GM23338 (cell line): ENCODE data around the gene ALDH1L2. TPM values are rescaled to one million over a fixed set of nuclear protein-coding genes. Genes with fewer than 3 reads are reported as not detected.

Experiments used
- ATAC-seq: fragments of 200-7000 bp; cut with Tn5 transposase; 3 replicates; pipeline ENCODE4 v1.9.1; 2020
- DNase-seq: peaks from one replicate; pipeline ENCODE4 v3.0.0-alpha.2; 2015; ENCODE audit warnings: low spot score
- H2AFZ ChIP-seq: fragments of 200-600 bp; sonication (generic); 2 replicates; pipeline ENCODE4 v1.8.0; 2016; ENCODE audit warnings: antibody characterized with exemption, mild to moderate bottlenecking, moderate library complexity
- H3F3A ChIP-seq: fragments of 200-600 bp; sonication (generic); replicated peaks from 2 replicates; pipeline ENCODE4 v1.8.0; 2017; ENCODE audit warnings: antibody characterized with exemption, mixed run types, low read depth
- H3K27ac ChIP-seq: fragments of 200-600 bp; sonication (generic); 2 replicates; pipeline ENCODE4 v1.6.1; 2016; ENCODE audit warnings: low read depth
- H3K27me3 ChIP-seq: fragments of 200-600 bp; sonication (generic); 2 replicates; pipeline ENCODE4 v1.8.0; 2016; ENCODE audit warnings: mild to moderate bottlenecking, mixed run types, moderate library complexity; ENCODE audit not compliant: insufficient read depth
- H3K36me3 ChIP-seq: fragments of 200-600 bp; sonication (generic); 2 replicates; pipeline ENCODE4 v1.8.0; 2016; ENCODE audit warnings: mild to moderate bottlenecking; ENCODE audit not compliant: insufficient read depth
- H3K4me1 ChIP-seq: fragments of 200-600 bp; sonication (generic); 2 replicates; pipeline ENCODE4 v1.8.0; 2016; ENCODE audit warnings: mild to moderate bottlenecking, moderate library complexity; ENCODE audit not compliant: insufficient read depth
- H3K4me2 ChIP-seq: fragments of 200-600 bp; sonication (generic); 2 replicates; pipeline ENCODE4 v1.7.1; 2017; ENCODE audit warnings: mixed run types
- H3K4me3 ChIP-seq: fragments of 200-600 bp; sonication (generic); 2 replicates; pipeline ENCODE4 v1.6.1; 2016; ENCODE audit warnings: mixed run types
- H3K79me2 ChIP-seq: fragments of 200-600 bp; sonication (generic); replicated peaks from 2 replicates; pipeline ENCODE4 v1.8.0; 2017; ENCODE audit warnings: mild to moderate bottlenecking; ENCODE audit not compliant: insufficient read depth
- H3K9me2 ChIP-seq: fragments of 200-600 bp; sonication (generic); 2 replicates; pipeline ENCODE4 v1.8.0; 2017; ENCODE audit not compliant: insufficient read depth
- H4K20me1 ChIP-seq: fragments of 200-600 bp; sonication (generic); replicated peaks from 2 replicates; pipeline ENCODE4 v1.8.0; 2017; ENCODE audit warnings: mild to moderate bottlenecking; ENCODE audit not compliant: insufficient read depth
- H3K27ac Mint-ChIP-seq: 2 replicates; pipeline ENCODE4 v1.8.0; 2020; ENCODE audit warnings: inconsistent platforms, mild to moderate bottlenecking, moderate library complexity, mixed read lengths
- H3K27me3 Mint-ChIP-seq: 3 replicates; pipeline ENCODE4 v1.8.0; 2022; ENCODE audit warnings: low read depth, mild to moderate bottlenecking, moderate library complexity, mixed read lengths, inconsistent platforms; ENCODE audit not compliant: insufficient read depth, poor library complexity
- H3K36me3 Mint-ChIP-seq: 3 replicates; pipeline ENCODE4 v1.8.0; 2021; ENCODE audit warnings: low read depth, mild to moderate bottlenecking, inconsistent platforms, moderate library complexity, mixed read lengths
- H3K4me1 Mint-ChIP-seq: 3 replicates; pipeline ENCODE4 v1.8.0; 2020; ENCODE audit warnings: mild to moderate bottlenecking, inconsistent platforms, mixed read lengths
- H3K4me3 Mint-ChIP-seq: 3 replicates; pipeline ENCODE4 v1.8.0; 2021; ENCODE audit warnings: moderate library complexity, mild to moderate bottlenecking, inconsistent platforms, mixed read lengths
- H3K9me3 Mint-ChIP-seq: 3 replicates; pipeline ENCODE4 v1.8.0; 2020; ENCODE audit warnings: moderate library complexity, mild to moderate bottlenecking, inconsistent platforms, mixed read lengths
- CREB1 ChIP-seq: fragments of 250-450 bp; sonication (Bioruptor Pico); IDR thresholded peaks from 2 replicates; pipeline ENCODE4 v1.5.0; 2020; ENCODE audit warnings: low read depth, mild to moderate bottlenecking, moderate library complexity
- EZH2 ChIP-seq: fragments of 200-600 bp; sonication (generic); IDR thresholded peaks from one replicate; pipeline ENCODE4 v1.8.0; 2017; ENCODE audit warnings: antibody characterized with exemption, mild to moderate bottlenecking, low read depth; ENCODE audit not compliant: unreplicated experiment
- EZH2phosphoT487 ChIP-seq: fragments of 200-600 bp; sonication (generic); IDR thresholded peaks from one replicate; pipeline ENCODE4 v1.8.1; 2018; ENCODE audit warnings: antibody characterized with exemption; ENCODE audit not compliant: unreplicated experiment
- JUNB ChIP-seq: IDR thresholded peaks from one replicate; pipeline ENCODE4 v1.6.1; 2016; ENCODE audit warnings: antibody characterized with exemption; ENCODE audit not compliant: unreplicated experiment
- NANOG ChIP-seq: IDR thresholded peaks from 2 replicates; pipeline ENCODE4 v1.6.1; 2016; ENCODE audit warnings: antibody characterized with exemption, borderline replicate concordance
- POLR2AphosphoS5 ChIP-seq: IDR thresholded peaks from 2 replicates; pipeline ENCODE4 v1.6.1; 2016; ENCODE audit warnings: antibody characterized with exemption, low read depth
- STAT1 ChIP-seq: IDR thresholded peaks from one replicate; pipeline ENCODE4 v1.6.1; 2016; ENCODE audit warnings: antibody characterized with exemption; ENCODE audit not compliant: unreplicated experiment
- ZNF114 ChIP-seq: fragments of 250-450 bp; sonication (Bioruptor Pico); IDR thresholded peaks from 2 replicates; pipeline ENCODE4 v1.5.0; 2020; ENCODE audit warnings: mild to moderate bottlenecking, moderate library complexity
- ZNF331 ChIP-seq: fragments of 250-450 bp; sonication (Bioruptor Pico); IDR thresholded peaks from 2 replicates; pipeline ENCODE4 v1.5.0; 2020; ENCODE audit warnings: low read depth, mild to moderate bottlenecking, moderate library complexity
- polyA plus RNA-seq: library from polyadenylated mRNA; unstranded; fragments of >200 nt; fragmentation: Nextera tagmentation; extraction: Ambion mirVana; gene quantifications from 2 replicates; pipeline ENCODE4 v1.2.1, GENCODE V29; 2016
- total RNA-seq: library from RNA; depleted of rRNA; stranded (reverse); fragments of >200 nt; shearing (Covaris generic); gene quantifications from 2 replicates; pipeline ENCODE4 v1.2.3, GENCODE V29; 2014
- TF ChIP-seq, protein P1 (sequence below): fragments of 250-450 bp; sonication (Bioruptor Pico); IDR thresholded peaks from 2 replicates; pipeline ENCODE4 v1.5.0; 2020; ENCODE audit warnings: mild to moderate bottlenecking, moderate library complexity
- TF ChIP-seq, protein P2 (sequence below): IDR thresholded peaks from 2 replicates; pipeline ENCODE4 v1.6.1; 2016; ENCODE audit warnings: antibody characterized with exemption
- TF ChIP-seq, protein P3 (sequence below): IDR thresholded peaks from one replicate; pipeline ENCODE4 v1.6.1; 2018; ENCODE audit warnings: antibody characterized with exemption; ENCODE audit not compliant: unreplicated experiment
- TF ChIP-seq, protein P4 (sequence below), 2 experiments: fragments of 200-600 bp in 1 of 2; sonication (generic) in 1 of 2; conservative IDR thresholded peaks; 2 replicates each; pipeline versions ENCODE4 v1.5.1 to v1.6.1; 2016 to 2017; ENCODE audit warnings: antibody characterized with exemption in 2 of 2, low read depth in 2 of 2, mild to moderate bottlenecking in 2 of 2, moderate library complexity in 1 of 2

Gene ALDH1L2
- total and polyA plus RNA-seq, 2 experiments from 2014 or later, result 5.8 to 9.1 TPM

DNA sequence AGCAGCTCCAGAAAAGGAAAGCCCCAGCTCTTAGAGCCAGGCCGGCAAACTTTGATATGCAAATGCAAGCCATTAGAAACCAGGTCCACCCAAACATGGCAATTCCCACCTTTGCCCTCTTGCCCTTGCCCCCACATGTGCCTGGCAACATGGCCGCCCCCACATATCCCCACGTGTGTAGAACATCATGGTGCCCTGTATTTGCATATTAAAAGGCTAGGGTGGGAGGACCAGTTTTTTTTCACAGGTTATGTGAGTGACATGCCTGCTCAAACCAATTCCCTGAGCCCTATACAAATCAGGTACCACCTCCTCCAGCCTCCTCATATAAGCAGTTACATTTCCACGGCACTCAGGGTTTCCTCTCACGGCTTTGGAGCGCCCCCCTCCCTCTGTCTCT is 6.1 kb upstream of the ALDH1L2 start:
- Histone ChIP-seq H3F3A (peaks cover 15% of the 10 kb centered on the region; the same call in 1 of the 2 replicates), H3K9me2 (no peaks in the 10 kb centered on the region), H3K27me3 (no peaks in the 10 kb centered on the region), H4K20me1 (no peaks in the 10 kb centered on the region), H3K27ac (peak overlapping the region; percentile 79), H3K4me2 (peak overlapping the region; percentile 49), H3K36me3 (no peaks in the 10 kb centered on the region), H3K79me2 (no peaks in the 10 kb centered on the region), H2AFZ (no peak overlapping the region), H3K4me3 (0 out of 2 replicates have a peak overlapping the region, but pooled peaks have one; percentile 12), H3K4me1 (peaks cover 27% of the 10 kb centered on the region)
- TF ChIP-seq EZH2 (no peak), JUNB (no peak), ZNF114 (CRISPR knock-in tag) (no peak), EZH2phosphoT487 (no peak), ZNF331 (no peak), CREB1 (no peak), STAT1 (no peak), POLR2AphosphoS5 (peak; percentile 34; the same call in 1 of the 2 replicates), NANOG (no peak)
- TF ChIP-seq, protein P1, sequence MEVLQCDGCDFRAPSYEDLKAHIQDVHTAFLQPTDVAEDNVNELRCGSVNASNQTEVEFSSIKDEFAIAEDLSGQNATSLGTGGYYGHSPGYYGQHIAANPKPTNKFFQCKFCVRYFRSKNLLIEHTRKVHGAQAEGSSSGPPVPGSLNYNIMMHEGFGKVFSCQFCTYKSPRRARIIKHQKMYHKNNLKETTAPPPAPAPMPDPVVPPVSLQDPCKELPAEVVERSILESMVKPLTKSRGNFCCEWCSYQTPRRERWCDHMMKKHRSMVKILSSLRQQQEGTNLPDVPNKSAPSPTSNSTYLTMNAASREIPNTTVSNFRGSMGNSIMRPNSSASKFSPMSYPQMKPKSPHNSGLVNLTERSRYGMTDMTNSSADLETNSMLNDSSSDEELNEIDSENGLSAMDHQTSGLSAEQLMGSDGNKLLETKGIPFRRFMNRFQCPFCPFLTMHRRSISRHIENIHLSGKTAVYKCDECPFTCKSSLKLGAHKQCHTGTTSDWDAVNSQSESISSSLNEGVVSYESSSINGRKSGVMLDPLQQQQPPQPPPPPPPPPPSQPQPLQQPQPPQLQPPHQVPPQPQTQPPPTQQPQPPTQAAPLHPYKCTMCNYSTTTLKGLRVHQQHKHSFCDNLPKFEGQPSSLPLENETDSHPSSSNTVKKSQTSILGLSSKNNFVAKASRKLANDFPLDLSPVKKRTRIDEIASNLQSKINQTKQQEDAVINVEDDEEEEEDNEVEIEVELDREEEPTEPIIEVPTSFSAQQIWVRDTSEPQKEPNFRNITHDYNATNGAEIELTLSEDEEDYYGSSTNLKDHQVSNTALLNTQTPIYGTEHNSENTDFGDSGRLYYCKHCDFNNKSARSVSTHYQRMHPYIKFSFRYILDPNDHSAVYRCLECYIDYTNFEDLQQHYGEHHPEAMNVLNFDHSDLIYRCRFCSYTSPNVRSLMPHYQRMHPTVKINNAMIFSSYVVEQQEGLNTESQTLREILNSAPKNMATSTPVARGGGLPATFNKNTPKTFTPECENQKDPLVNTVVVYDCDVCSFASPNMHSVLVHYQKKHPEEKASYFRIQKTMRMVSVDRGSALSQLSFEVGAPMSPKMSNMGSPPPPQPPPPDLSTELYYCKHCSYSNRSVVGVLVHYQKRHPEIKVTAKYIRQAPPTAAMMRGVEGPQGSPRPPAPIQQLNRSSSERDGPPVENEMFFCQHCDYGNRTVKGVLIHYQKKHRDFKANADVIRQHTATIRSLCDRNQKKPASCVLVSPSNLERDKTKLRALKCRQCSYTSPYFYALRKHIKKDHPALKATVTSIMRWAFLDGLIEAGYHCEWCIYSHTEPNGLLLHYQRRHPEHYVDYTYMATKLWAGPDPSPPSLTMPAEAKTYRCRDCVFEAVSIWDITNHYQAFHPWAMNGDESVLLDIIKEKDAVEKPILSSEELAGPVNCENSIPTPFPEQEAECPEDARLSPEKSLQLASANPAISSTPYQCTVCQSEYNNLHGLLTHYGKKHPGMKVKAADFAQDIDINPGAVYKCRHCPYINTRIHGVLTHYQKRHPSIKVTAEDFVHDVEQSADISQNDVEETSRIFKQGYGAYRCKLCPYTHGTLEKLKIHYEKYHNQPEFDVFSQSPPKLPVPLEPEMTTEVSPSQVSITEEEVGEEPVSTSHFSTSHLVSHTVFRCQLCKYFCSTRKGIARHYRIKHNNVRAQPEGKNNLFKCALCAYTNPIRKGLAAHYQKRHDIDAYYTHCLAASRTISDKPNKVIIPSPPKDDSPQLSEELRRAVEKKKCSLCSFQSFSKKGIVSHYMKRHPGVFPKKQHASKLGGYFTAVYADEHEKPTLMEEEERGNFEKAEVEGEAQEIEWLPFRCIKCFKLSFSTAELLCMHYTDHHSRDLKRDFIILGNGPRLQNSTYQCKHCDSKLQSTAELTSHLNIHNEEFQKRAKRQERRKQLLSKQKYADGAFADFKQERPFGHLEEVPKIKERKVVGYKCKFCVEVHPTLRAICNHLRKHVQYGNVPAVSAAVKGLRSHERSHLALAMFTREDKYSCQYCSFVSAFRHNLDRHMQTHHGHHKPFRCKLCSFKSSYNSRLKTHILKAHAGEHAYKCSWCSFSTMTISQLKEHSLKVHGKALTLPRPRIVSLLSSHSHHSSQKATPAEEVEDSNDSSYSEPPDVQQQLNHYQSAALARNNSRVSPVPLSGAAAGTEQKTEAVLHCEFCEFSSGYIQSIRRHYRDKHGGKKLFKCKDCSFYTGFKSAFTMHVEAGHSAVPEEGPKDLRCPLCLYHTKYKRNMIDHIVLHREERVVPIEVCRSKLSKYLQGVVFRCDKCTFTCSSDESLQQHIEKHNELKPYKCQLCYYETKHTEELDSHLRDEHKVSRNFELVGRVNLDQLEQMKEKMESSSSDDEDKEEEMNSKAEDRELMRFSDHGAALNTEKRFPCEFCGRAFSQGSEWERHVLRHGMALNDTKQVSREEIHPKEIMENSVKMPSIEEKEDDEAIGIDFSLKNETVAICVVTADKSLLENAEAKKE (CRISPR knock-in tag), result no peak
- TF ChIP-seq, protein P2, sequence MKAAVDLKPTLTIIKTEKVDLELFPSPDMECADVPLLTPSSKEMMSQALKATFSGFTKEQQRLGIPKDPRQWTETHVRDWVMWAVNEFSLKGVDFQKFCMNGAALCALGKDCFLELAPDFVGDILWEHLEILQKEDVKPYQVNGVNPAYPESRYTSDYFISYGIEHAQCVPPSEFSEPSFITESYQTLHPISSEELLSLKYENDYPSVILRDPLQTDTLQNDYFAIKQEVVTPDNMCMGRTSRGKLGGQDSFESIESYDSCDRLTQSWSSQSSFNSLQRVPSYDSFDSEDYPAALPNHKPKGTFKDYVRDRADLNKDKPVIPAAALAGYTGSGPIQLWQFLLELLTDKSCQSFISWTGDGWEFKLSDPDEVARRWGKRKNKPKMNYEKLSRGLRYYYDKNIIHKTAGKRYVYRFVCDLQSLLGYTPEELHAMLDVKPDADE, result no peak
- TF ChIP-seq, protein P3, sequence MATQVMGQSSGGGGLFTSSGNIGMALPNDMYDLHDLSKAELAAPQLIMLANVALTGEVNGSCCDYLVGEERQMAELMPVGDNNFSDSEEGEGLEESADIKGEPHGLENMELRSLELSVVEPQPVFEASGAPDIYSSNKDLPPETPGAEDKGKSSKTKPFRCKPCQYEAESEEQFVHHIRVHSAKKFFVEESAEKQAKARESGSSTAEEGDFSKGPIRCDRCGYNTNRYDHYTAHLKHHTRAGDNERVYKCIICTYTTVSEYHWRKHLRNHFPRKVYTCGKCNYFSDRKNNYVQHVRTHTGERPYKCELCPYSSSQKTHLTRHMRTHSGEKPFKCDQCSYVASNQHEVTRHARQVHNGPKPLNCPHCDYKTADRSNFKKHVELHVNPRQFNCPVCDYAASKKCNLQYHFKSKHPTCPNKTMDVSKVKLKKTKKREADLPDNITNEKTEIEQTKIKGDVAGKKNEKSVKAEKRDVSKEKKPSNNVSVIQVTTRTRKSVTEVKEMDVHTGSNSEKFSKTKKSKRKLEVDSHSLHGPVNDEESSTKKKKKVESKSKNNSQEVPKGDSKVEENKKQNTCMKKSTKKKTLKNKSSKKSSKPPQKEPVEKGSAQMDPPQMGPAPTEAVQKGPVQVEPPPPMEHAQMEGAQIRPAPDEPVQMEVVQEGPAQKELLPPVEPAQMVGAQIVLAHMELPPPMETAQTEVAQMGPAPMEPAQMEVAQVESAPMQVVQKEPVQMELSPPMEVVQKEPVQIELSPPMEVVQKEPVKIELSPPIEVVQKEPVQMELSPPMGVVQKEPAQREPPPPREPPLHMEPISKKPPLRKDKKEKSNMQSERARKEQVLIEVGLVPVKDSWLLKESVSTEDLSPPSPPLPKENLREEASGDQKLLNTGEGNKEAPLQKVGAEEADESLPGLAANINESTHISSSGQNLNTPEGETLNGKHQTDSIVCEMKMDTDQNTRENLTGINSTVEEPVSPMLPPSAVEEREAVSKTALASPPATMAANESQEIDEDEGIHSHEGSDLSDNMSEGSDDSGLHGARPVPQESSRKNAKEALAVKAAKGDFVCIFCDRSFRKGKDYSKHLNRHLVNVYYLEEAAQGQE, result no peak
- TF ChIP-seq, protein P4, sequence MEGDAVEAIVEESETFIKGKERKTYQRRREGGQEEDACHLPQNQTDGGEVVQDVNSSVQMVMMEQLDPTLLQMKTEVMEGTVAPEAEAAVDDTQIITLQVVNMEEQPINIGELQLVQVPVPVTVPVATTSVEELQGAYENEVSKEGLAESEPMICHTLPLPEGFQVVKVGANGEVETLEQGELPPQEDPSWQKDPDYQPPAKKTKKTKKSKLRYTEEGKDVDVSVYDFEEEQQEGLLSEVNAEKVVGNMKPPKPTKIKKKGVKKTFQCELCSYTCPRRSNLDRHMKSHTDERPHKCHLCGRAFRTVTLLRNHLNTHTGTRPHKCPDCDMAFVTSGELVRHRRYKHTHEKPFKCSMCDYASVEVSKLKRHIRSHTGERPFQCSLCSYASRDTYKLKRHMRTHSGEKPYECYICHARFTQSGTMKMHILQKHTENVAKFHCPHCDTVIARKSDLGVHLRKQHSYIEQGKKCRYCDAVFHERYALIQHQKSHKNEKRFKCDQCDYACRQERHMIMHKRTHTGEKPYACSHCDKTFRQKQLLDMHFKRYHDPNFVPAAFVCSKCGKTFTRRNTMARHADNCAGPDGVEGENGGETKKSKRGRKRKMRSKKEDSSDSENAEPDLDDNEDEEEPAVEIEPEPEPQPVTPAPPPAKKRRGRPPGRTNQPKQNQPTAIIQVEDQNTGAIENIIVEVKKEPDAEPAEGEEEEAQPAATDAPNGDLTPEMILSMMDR (conservative IDR thresholded peaks at IDR 0.05; ENCODE audit: low read depth in 2 of 2), result peak in 1 of 2 experiments; percentile 29; a peak in 1 of 4 replicates
- H3K4me1 Mint-ChIP-seq, result peaks cover 30% of the 10 kb centered on the region
- H3K36me3 Mint-ChIP-seq, result peaks cover 22% of the 10 kb centered on the region
- H3K27me3 Mint-ChIP-seq, result peaks cover 2% of the 10 kb centered on the region
- ATAC-seq (peak; percentile 45), DNase-seq (peak; percentile 64)
- peaks cover 26% of the 10 kb centered on the region for H3K9me3 Mint-ChIP-seq
- peak overlapping the region; percentile 4; the same call in 1 of the 2 replicates for H3K27ac Mint-ChIP-seq
- H3K4me3 Mint-ChIP-seq, result peak overlapping the region; percentile 28; the same call in 1 of the 3 replicates
